ENCODE results near the gene FADS2.
A peak's percentile ranks its signal among the peaks of the same experiment; 100 is the strongest.

DNA sequence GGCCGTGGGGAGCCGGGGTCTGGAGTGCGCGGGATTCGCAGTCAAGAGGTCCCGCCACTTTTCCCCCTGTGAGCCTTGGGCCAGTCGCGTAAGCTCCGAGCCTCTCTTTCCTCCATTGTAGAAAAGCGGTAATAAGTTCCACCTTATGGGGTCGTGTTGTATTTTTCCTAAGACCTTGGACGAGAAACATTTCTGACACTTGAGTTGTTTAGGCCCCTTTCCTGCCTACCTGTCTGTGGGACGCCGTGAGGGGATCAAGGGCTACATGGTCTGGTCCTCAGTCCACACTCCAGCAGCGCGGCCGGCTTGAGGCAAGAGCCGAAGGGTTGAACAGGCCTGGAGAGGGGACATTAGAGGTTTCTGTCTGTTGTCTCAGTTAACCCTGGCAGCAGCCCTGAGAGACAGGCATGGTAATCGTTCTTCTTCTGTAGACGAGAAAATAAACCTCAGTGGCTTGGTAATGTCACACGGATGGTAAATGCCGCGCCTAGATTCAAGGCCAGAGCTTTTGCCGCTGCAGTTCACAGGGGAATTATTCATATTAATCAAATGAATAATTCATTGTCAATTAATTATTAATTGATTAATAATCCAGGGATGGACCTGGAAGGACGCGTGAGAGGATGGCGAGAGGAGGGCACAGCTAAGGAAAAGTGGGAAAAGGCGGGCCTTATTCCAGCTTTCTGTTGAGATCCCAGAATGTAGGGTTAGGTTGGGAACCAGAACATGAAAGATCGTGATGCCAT, 34.8 kb upstream of the FADS2 start:
- no peak for TF ChIP-seq EP300 (IDR thresholded peaks at IDR 0.05; ENCODE audit: low read depth in 2 of 2, low read length in 2 of 2)
- TF ChIP-seq EP300 (CRISPR knock-in tag; IDR thresholded peaks at IDR 0.05; ENCODE audit: borderline replicate concordance): no peak
- TF ChIP-seq, protein P1, sequence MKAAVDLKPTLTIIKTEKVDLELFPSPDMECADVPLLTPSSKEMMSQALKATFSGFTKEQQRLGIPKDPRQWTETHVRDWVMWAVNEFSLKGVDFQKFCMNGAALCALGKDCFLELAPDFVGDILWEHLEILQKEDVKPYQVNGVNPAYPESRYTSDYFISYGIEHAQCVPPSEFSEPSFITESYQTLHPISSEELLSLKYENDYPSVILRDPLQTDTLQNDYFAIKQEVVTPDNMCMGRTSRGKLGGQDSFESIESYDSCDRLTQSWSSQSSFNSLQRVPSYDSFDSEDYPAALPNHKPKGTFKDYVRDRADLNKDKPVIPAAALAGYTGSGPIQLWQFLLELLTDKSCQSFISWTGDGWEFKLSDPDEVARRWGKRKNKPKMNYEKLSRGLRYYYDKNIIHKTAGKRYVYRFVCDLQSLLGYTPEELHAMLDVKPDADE (CRISPR knock-in tag; IDR thresholded peaks at IDR 0.05): no peak
- TF ChIP-seq, protein P2, sequence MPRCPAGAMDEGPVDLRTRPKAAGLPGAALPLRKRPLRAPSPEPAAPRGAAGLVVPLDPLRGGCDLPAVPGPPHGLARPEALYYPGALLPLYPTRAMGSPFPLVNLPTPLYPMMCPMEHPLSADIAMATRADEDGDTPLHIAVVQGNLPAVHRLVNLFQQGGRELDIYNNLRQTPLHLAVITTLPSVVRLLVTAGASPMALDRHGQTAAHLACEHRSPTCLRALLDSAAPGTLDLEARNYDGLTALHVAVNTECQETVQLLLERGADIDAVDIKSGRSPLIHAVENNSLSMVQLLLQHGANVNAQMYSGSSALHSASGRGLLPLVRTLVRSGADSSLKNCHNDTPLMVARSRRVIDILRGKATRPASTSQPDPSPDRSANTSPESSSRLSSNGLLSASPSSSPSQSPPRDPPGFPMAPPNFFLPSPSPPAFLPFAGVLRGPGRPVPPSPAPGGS (CRISPR knock-in tag; IDR thresholded peaks at IDR 0.05): no peak
- no peak for TF ChIP-seq KLF16 (CRISPR knock-in tag; IDR thresholded peaks at IDR 0.05)
- TF ChIP-seq, protein P3, sequence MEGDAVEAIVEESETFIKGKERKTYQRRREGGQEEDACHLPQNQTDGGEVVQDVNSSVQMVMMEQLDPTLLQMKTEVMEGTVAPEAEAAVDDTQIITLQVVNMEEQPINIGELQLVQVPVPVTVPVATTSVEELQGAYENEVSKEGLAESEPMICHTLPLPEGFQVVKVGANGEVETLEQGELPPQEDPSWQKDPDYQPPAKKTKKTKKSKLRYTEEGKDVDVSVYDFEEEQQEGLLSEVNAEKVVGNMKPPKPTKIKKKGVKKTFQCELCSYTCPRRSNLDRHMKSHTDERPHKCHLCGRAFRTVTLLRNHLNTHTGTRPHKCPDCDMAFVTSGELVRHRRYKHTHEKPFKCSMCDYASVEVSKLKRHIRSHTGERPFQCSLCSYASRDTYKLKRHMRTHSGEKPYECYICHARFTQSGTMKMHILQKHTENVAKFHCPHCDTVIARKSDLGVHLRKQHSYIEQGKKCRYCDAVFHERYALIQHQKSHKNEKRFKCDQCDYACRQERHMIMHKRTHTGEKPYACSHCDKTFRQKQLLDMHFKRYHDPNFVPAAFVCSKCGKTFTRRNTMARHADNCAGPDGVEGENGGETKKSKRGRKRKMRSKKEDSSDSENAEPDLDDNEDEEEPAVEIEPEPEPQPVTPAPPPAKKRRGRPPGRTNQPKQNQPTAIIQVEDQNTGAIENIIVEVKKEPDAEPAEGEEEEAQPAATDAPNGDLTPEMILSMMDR (CRISPR knock-in tag; IDR thresholded peaks at IDR 0.05): no peak
- TF ChIP-seq, protein P4, sequence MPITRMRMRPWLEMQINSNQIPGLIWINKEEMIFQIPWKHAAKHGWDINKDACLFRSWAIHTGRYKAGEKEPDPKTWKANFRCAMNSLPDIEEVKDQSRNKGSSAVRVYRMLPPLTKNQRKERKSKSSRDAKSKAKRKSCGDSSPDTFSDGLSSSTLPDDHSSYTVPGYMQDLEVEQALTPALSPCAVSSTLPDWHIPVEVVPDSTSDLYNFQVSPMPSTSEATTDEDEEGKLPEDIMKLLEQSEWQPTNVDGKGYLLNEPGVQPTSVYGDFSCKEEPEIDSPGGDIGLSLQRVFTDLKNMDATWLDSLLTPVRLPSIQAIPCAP (CRISPR knock-in tag; IDR thresholded peaks at IDR 0.05; ENCODE audit: low read depth): no peak
- TF ChIP-seq EHMT2 (IDR thresholded peaks at IDR 0.05; ENCODE audit: borderline replicate concordance, low read depth, low read length): no peak
- no peak for TF ChIP-seq GABPA (IDR thresholded peaks at IDR 0.05; ENCODE audit: low read depth, low read length)
- no peak for TF ChIP-seq GABPA (CRISPR knock-in tag; IDR thresholded peaks at IDR 0.05; ENCODE audit: low read depth)
- TF ChIP-seq, protein P5, sequence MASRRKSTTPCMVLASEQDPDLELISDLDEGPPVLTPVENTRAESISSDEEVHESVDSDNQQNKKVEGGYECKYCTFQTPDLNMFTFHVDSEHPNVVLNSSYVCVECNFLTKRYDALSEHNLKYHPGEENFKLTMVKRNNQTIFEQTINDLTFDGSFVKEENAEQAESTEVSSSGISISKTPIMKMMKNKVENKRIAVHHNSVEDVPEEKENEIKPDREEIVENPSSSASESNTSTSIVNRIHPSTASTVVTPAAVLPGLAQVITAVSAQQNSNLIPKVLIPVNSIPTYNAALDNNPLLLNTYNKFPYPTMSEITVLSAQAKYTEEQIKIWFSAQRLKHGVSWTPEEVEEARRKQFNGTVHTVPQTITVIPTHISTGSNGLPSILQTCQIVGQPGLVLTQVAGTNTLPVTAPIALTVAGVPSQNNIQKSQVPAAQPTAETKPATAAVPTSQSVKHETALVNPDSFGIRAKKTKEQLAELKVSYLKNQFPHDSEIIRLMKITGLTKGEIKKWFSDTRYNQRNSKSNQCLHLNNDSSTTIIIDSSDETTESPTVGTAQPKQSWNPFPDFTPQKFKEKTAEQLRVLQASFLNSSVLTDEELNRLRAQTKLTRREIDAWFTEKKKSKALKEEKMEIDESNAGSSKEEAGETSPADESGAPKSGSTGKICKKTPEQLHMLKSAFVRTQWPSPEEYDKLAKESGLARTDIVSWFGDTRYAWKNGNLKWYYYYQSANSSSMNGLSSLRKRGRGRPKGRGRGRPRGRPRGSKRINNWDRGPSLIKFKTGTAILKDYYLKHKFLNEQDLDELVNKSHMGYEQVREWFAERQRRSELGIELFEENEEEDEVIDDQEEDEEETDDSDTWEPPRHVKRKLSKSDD (CRISPR knock-in tag; IDR thresholded peaks at IDR 0.05; ENCODE audit: low read depth): 0 out of 2 replicates have a peak, but pooled peaks have one; percentile 7
- TF ChIP-seq SMARCE1 (IDR thresholded peaks at IDR 0.05; ENCODE audit: borderline replicate concordance): no peak
- TF ChIP-seq, protein P6, sequence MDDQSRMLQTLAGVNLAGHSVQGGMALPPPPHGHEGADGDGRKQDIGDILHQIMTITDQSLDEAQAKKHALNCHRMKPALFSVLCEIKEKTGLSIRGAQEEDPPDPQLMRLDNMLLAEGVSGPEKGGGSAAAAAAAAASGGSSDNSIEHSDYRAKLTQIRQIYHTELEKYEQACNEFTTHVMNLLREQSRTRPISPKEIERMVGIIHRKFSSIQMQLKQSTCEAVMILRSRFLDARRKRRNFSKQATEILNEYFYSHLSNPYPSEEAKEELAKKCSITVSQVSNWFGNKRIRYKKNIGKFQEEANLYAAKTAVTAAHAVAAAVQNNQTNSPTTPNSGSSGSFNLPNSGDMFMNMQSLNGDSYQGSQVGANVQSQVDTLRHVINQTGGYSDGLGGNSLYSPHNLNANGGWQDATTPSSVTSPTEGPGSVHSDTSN (CRISPR knock-in tag; IDR thresholded peaks at IDR 0.05; ENCODE audit: borderline replicate concordance): 0 out of 2 replicates have a peak, but pooled peaks have one; percentile 4
- no peak for TF ChIP-seq POLR2A (IDR thresholded peaks at IDR 0.05; ENCODE audit: insufficient read depth in 1 of 2, low read depth in 2 of 2, low read length in 2 of 2)
- TF ChIP-seq ZFY (CRISPR knock-in tag; IDR thresholded peaks at IDR 0.05): no peak; the same call in 1 of the 2 replicates
- TF ChIP-seq, protein P7, sequence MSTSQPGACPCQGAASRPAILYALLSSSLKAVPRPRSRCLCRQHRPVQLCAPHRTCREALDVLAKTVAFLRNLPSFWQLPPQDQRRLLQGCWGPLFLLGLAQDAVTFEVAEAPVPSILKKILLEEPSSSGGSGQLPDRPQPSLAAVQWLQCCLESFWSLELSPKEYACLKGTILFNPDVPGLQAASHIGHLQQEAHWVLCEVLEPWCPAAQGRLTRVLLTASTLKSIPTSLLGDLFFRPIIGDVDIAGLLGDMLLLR (CRISPR knock-in tag; IDR thresholded peaks at IDR 0.05): no peak; the same call in 1 of the 2 replicates

Measured in HepG2 (cell line).